Caki2 (cell line): ENCODE results near the gene ADD3. TPM values are rescaled to one million over a fixed set of nuclear protein-coding genes. Genes with fewer than 3 reads are reported as not detected.
"Not testable (repeated sequence)": the region's sequence is repeated elsewhere in the genome, so short reads cannot be mapped to it uniquely, and the experiment has no call there.

Experiments
- DNase-seq: peaks from one replicate; pipeline ENCODE4 v3.0.0-alpha.2; 2015; ENCODE audit warnings: low read depth
- in situ Hi-C: cut with HindIII; loops from 2 replicates; pipeline ENCODE4 v1.10.0; 2016; ENCODE audit warnings: low sequenced_read_pairs, low pct_unique_long_range_greater_than_20kb, mixed read lengths
- total RNA-seq: library from RNA; depleted of rRNA; stranded (reverse); fragments of >200 nt; shearing (Covaris generic); gene quantifications from 2 replicates; pipeline ENCODE4 v1.2.3, GENCODE V29; 2014; ENCODE audit warnings: low replicate concordance

Gene ADD3
- total RNA-seq, 1 experiment from 2014 or later, result 342 TPM

- in situ Hi-C loops, DNase-seq: not testable (repeated sequence)
Observed at GRCh38 chr10:110114668-110115067, 106.9 kb downstream of the ADD3 start.

GRCh38 chr10:110115784-110116520 is 108.2 kb downstream of the ADD3 start:
- in situ Hi-C loops, result no loop called here
- no peak for DNase-seq

GRCh38 chr10:110118891-110119621 is 111.3 kb downstream of the ADD3 start:
- in situ Hi-C loops, result no loop called here
- DNase-seq, result no peak

GRCh38 chr10:110123594-110123993 is 115.8 kb downstream of the ADD3 start:
- in situ Hi-C loops, result no loop called here

GRCh38 chr10:110129490-110129889 is 121.7 kb downstream of the ADD3 start:
- DNase-seq, result no peak
- in situ Hi-C loops, result no loop called here

More at GRCh38 chr10:110123594-110123993, 115.8 kb downstream of the ADD3 start:
- no peak for DNase-seq

GRCh38 chr10:110134917-110135316 is 127.1 kb downstream of the ADD3 start:
- DNase-seq, result no peak
- in situ Hi-C loops, result no loop called here

- in situ Hi-C loops, result not testable (repeated sequence)
Observed at GRCh38 chr10:110135836-110136235, 128.1 kb downstream of the ADD3 start.

GRCh38 chr10:110137142-110137545 is 129.4 kb downstream of the ADD3 start:
- in situ Hi-C loops, result no loop called here
- peak; percentile 61 for DNase-seq

More at GRCh38 chr10:110135836-110136235, 128.1 kb downstream of the ADD3 start:
- not testable (repeated sequence) for DNase-seq

- peak; percentile 58 for DNase-seq
- in situ Hi-C loops, result no loop called here
Observed at GRCh38 chr10:110138197-110138812, 130.5 kb downstream of the ADD3 start.

GRCh38 chr10:110141185-110141584 is 133.4 kb downstream of the ADD3 start:
- in situ Hi-C loops, result no loop called here
- no peak for DNase-seq

GRCh38 chr10:110141871-110142635 is 134.3 kb downstream of the ADD3 start:
- in situ Hi-C loops, result no loop called here
- no peak for DNase-seq

GRCh38 chr10:110142965-110143364 is 135.2 kb downstream of the ADD3 start:
- no peak for DNase-seq
- in situ Hi-C loops, result no loop called here

- DNase-seq, result no peak
- in situ Hi-C loops, result no loop called here
Observed at GRCh38 chr10:110144507-110144906, 136.7 kb downstream of the ADD3 start.

- in situ Hi-C loops, result no loop called here
- no peak for DNase-seq
Observed at GRCh38 chr10:110147961-110148360, 140.2 kb downstream of the ADD3 start.

GRCh38 chr10:110149259-110149658 is 141.5 kb downstream of the ADD3 start:
- in situ Hi-C loops, result no loop called here
- no peak for DNase-seq

- no peak for DNase-seq
- in situ Hi-C loops, result no loop called here
Observed at GRCh38 chr10:110150046-110150445, 142.3 kb downstream of the ADD3 start.

GRCh38 chr10:110150981-110151380 is 143.2 kb downstream of the ADD3 start:
- in situ Hi-C loops, result no loop called here

GRCh38 chr10:110151467-110151866 is 143.7 kb downstream of the ADD3 start:
- in situ Hi-C loops, result no loop called here
- peak; percentile 14 for DNase-seq

More at GRCh38 chr10:110150981-110151380, 143.2 kb downstream of the ADD3 start:
- no peak for DNase-seq
